DMS114 treated with DMSO at 0.1 percent for 48 hours (cell line): ENCODE results near the gene SFI1.
"Not testable (repeated sequence)": the region's sequence is repeated elsewhere in the genome, so short reads cannot be mapped to it uniquely, and the experiment has no call there.

Source experiments
- DNase-seq: peaks from one replicate; lab custom pipeline; 2025; ENCODE audit not compliant: unreplicated experiment; lab: John Stamatoyannopoulos, UW

Gene SFI1

GRCh38 chr22:31496007-31496734 is at the start of gene SFI1:
SFI1 (plus strand) TSS chr22:31496536; CDS start chr22:31508285, 11,749 bp downstream.
- DNase-seq, result peak; percentile 78

- DNase-seq, result no peak
These were observed 49.6 kb upstream of the SFI1 start for GRCh38 chr22:31446767-31447166.

- no peak for DNase-seq
These were observed 49.0 kb upstream of the SFI1 start for GRCh38 chr22:31447337-31447736.

- no peak for DNase-seq
These were observed 48.0 kb upstream of the SFI1 start for GRCh38 chr22:31448382-31448781.

GRCh38 chr22:31449506-31449905 is 46.8 kb upstream of the SFI1 start:
- DNase-seq, result no peak

- DNase-seq, result peak; percentile 38
These were observed 44.4 kb upstream of the SFI1 start for GRCh38 chr22:31451709-31452571.

- no peak for DNase-seq
These were observed 34.6 kb upstream of the SFI1 start for GRCh38 chr22:31461699-31462098.

- no peak for DNase-seq
These were observed 31.0 kb upstream of the SFI1 start for GRCh38 chr22:31465307-31465706.

- no peak for DNase-seq
These were observed 21.6 kb upstream of the SFI1 start for GRCh38 chr22:31474743-31475142.

GRCh38 chr22:31475800-31476199 is 20.5 kb upstream of the SFI1 start:
- no peak for DNase-seq

- DNase-seq, result no peak
These were observed 19.0 kb upstream of the SFI1 start for GRCh38 chr22:31477329-31477728.

- DNase-seq, result no peak
These were observed 15.2 kb upstream of the SFI1 start for GRCh38 chr22:31481129-31481528.

GRCh38 chr22:31482470-31482869 is 13.9 kb upstream of the SFI1 start:
- not testable (repeated sequence) for DNase-seq

- not testable (repeated sequence) for DNase-seq
These were observed 10.0 kb upstream of the SFI1 start for GRCh38 chr22:31486369-31486768.

GRCh38 chr22:31486951-31487350 is 9.4 kb upstream of the SFI1 start:
- no peak for DNase-seq

- DNase-seq, result no peak
These were observed 7.9 kb upstream of the SFI1 start for GRCh38 chr22:31488346-31488883.

GRCh38 chr22:31488988-31489617 is 7.2 kb upstream of the SFI1 start:
- no peak for DNase-seq

- peak; percentile 54 for DNase-seq
These were observed 6.5 kb upstream of the SFI1 start, which contains the start of gene EIF4ENIF1 for GRCh38 chr22:31489632-31490495. EIF4ENIF1 (minus strand) TSS chr22:31489842; CDS start chr22:31488718, 1,124 bp downstream.

GRCh38 chr22:31490496-31490925 is 5.8 kb upstream of the SFI1 start:
- DNase-seq, result peak; percentile 35

- no peak for DNase-seq
These were observed 4.9 kb upstream of the SFI1 start for GRCh38 chr22:31491218-31491962.
